Activated T-cell treated with anti-CD3 and anti-CD28 coated beads, Interleukin-2, amount 50 U/mL, for 24 hours (primary cell): ENCODE data around the gene DSC2.

Experiments used
- DNase-seq: peaks from one replicate; pipeline ENCODE4 v3.0.0-alpha.2; 2020
- H3K27ac Mint-ChIP-seq: 2 replicates; pipeline ENCODE4 v1.8.0; 2020; ENCODE audit warnings: mild to moderate bottlenecking, mixed read lengths
- H3K27me3 Mint-ChIP-seq: 2 replicates; pipeline ENCODE4 v1.8.0; 2020; ENCODE audit warnings: mixed read lengths
- H3K36me3 Mint-ChIP-seq: 2 replicates; pipeline ENCODE4 v1.8.0; 2020; ENCODE audit warnings: low read depth, mixed read lengths
- H3K4me1 Mint-ChIP-seq: 2 replicates; pipeline ENCODE4 v1.8.0; 2020; ENCODE audit warnings: low read depth, mixed read lengths
- H3K4me3 Mint-ChIP-seq: 2 replicates; pipeline ENCODE4 v1.8.0; 2020; ENCODE audit warnings: mild to moderate bottlenecking, moderate library complexity, mixed read lengths
- H3K9me3 Mint-ChIP-seq: 2 replicates; pipeline ENCODE4 v1.8.0; 2020; ENCODE audit warnings: mixed read lengths

The DSC2 gene

GRCh38 chr18:31103423-31103822 is 1.2 kb upstream of the DSC2 start:
- H3K4me3 Mint-ChIP-seq = no peak overlapping the region

GRCh38 chr18:31102941-31103340 is 720 bp upstream of the DSC2 start:
- no peak for DNase-seq
- Mint-ChIP-seq H3K9me3 (peaks cover 4% of the 10 kb centered on the region), H3K4me1 (no peaks in the 10 kb centered on the region), H3K27me3 (peaks cover 24% of the 10 kb centered on the region), H3K27ac (no peak overlapping the region), H3K36me3 (no peaks in the 10 kb centered on the region), H3K4me3 (no peak overlapping the region)

More at GRCh38 chr18:31103423-31103822, 1.2 kb upstream of the DSC2 start:
- H3K36me3 Mint-ChIP-seq = no peaks in the 10 kb centered on the region
- no peak for DNase-seq
- H3K27ac Mint-ChIP-seq = no peak overlapping the region
- H3K4me1 Mint-ChIP-seq = no peaks in the 10 kb centered on the region
- peaks cover 24% of the 10 kb centered on the region for H3K27me3 Mint-ChIP-seq
- H3K9me3 Mint-ChIP-seq = peaks cover 4% of the 10 kb centered on the region

- DNase-seq = no peak
These were observed 817 bp downstream of the DSC2 start for GRCh38 chr18:31101183-31102024.

GRCh38 chr18:31100436-31101182 is 1.6 kb downstream of the DSC2 start:
- Mint-ChIP-seq H3K27ac (no peak overlapping the region), H3K36me3 (no peaks in the 10 kb centered on the region), H3K4me3 (peak overlapping the region; percentile 29), H3K27me3 (peaks cover 24% of the 10 kb centered on the region), H3K9me3 (peaks cover 9% of the 10 kb centered on the region), H3K4me1 (no peaks in the 10 kb centered on the region)
- no peak for DNase-seq

More at GRCh38 chr18:31101183-31102024, 817 bp downstream of the DSC2 start:
- Mint-ChIP-seq H3K36me3 (no peaks in the 10 kb centered on the region), H3K27ac (no peak overlapping the region), H3K9me3 (peaks cover 7% of the 10 kb centered on the region), H3K4me3 (peak overlapping the region; percentile 12), H3K27me3 (peaks cover 24% of the 10 kb centered on the region), H3K4me1 (no peaks in the 10 kb centered on the region)

- peaks cover 24% of the 10 kb centered on the region for H3K27me3 Mint-ChIP-seq
- no peaks in the 10 kb centered on the region for H3K36me3 Mint-ChIP-seq
- H3K4me1 Mint-ChIP-seq = no peaks in the 10 kb centered on the region
- DNase-seq = no peak
- no peak overlapping the region for H3K4me3 Mint-ChIP-seq
- H3K27ac Mint-ChIP-seq = no peak overlapping the region
- peaks cover 11% of the 10 kb centered on the region for H3K9me3 Mint-ChIP-seq
These were observed 2.6 kb downstream of the DSC2 start for GRCh38 chr18:31099450-31100230.

- DNase-seq = no peak
- H3K27me3 Mint-ChIP-seq = peaks cover 24% of the 10 kb centered on the region
- H3K36me3 Mint-ChIP-seq = no peaks in the 10 kb centered on the region
- no peak overlapping the region for H3K27ac Mint-ChIP-seq
- H3K9me3 Mint-ChIP-seq = peaks cover 11% of the 10 kb centered on the region
- no peaks in the 10 kb centered on the region for H3K4me1 Mint-ChIP-seq
- H3K4me3 Mint-ChIP-seq = no peak overlapping the region
These were observed 3.3 kb downstream of the DSC2 start for GRCh38 chr18:31098878-31099277.

GRCh38 chr18:31097666-31098065 is 4.6 kb downstream of the DSC2 start:
- Mint-ChIP-seq H3K9me3 (peaks cover 13% of the 10 kb centered on the region), H3K4me3 (no peak overlapping the region), H3K27ac (no peak overlapping the region), H3K4me1 (no peaks in the 10 kb centered on the region), H3K36me3 (no peaks in the 10 kb centered on the region), H3K27me3 (peaks cover 22% of the 10 kb centered on the region)
- no peak for DNase-seq

- Mint-ChIP-seq H3K27me3 (no peaks in the 10 kb centered on the region), H3K4me1 (no peaks in the 10 kb centered on the region), H3K9me3 (peaks cover 22% of the 10 kb centered on the region), H3K4me3 (no peak overlapping the region), H3K36me3 (no peaks in the 10 kb centered on the region), H3K27ac (no peak overlapping the region)
- no peak for DNase-seq
These were observed 8.3 kb downstream of the DSC2 start for GRCh38 chr18:31093880-31094279.

GRCh38 chr18:31093294-31093693 is 8.9 kb downstream of the DSC2 start:
- H3K9me3 Mint-ChIP-seq = peaks cover 22% of the 10 kb centered on the region
- no peaks in the 10 kb centered on the region for H3K27me3 Mint-ChIP-seq
- H3K36me3 Mint-ChIP-seq = no peaks in the 10 kb centered on the region
- H3K4me1 Mint-ChIP-seq = no peaks in the 10 kb centered on the region
- no peak overlapping the region for H3K4me3 Mint-ChIP-seq
- no peak overlapping the region for H3K27ac Mint-ChIP-seq
- no peak for DNase-seq

GRCh38 chr18:31091350-31091749 is 10.9 kb downstream of the DSC2 start:
- Mint-ChIP-seq H3K9me3 (peaks cover 19% of the 10 kb centered on the region), H3K27ac (no peak overlapping the region), H3K27me3 (no peaks in the 10 kb centered on the region), H3K4me3 (no peak overlapping the region), H3K4me1 (no peaks in the 10 kb centered on the region), H3K36me3 (no peaks in the 10 kb centered on the region)
- no peak for DNase-seq

GRCh38 chr18:31088532-31088931 is 13.7 kb downstream of the DSC2 start:
- H3K4me1 Mint-ChIP-seq = no peaks in the 10 kb centered on the region
- no peak overlapping the region for H3K4me3 Mint-ChIP-seq
- H3K36me3 Mint-ChIP-seq = no peaks in the 10 kb centered on the region
- no peak for DNase-seq
- no peaks in the 10 kb centered on the region for H3K27me3 Mint-ChIP-seq
- peaks cover 13% of the 10 kb centered on the region for H3K9me3 Mint-ChIP-seq
- no peak overlapping the region for H3K27ac Mint-ChIP-seq

GRCh38 chr18:31079973-31080372 is 22.2 kb downstream of the DSC2 start:
- Mint-ChIP-seq H3K9me3 (peaks cover 2% of the 10 kb centered on the region), H3K27ac (no peak overlapping the region), H3K4me1 (no peaks in the 10 kb centered on the region), H3K4me3 (no peak overlapping the region), H3K36me3 (no peaks in the 10 kb centered on the region), H3K27me3 (no peaks in the 10 kb centered on the region)
- DNase-seq = no peak

GRCh38 chr18:31077878-31078277 is 24.3 kb downstream of the DSC2 start:
- Mint-ChIP-seq H3K4me1 (no peaks in the 10 kb centered on the region), H3K27ac (no peak overlapping the region), H3K27me3 (no peaks in the 10 kb centered on the region), H3K9me3 (peaks cover 8% of the 10 kb centered on the region), H3K4me3 (no peak overlapping the region), H3K36me3 (no peaks in the 10 kb centered on the region)
- no peak for DNase-seq

GRCh38 chr18:31072175-31072574 is 30.0 kb downstream of the DSC2 start:
- peaks cover 9% of the 10 kb centered on the region for H3K9me3 Mint-ChIP-seq

More at GRCh38 chr18:31072175-31072574, 30.0 kb downstream of the DSC2 start:
- no peak for DNase-seq
- Mint-ChIP-seq H3K27ac (no peak overlapping the region), H3K4me1 (no peaks in the 10 kb centered on the region), H3K4me3 (no peak overlapping the region), H3K36me3 (no peaks in the 10 kb centered on the region), H3K27me3 (no peaks in the 10 kb centered on the region)
